HG03097 (cell line): ENCODE measurements around the gene OSTC.
A peak's percentile ranks its signal among the peaks of the same experiment; 100 is the strongest.

Source experiments
- ATAC-seq: cut with Tn5 transposase; IDR thresholded peaks from one replicate; pipeline ENCODE4 v1.9.1; 2021; ENCODE audit not compliant: unreplicated experiment, low FRiP score

Gene OSTC

DNA sequence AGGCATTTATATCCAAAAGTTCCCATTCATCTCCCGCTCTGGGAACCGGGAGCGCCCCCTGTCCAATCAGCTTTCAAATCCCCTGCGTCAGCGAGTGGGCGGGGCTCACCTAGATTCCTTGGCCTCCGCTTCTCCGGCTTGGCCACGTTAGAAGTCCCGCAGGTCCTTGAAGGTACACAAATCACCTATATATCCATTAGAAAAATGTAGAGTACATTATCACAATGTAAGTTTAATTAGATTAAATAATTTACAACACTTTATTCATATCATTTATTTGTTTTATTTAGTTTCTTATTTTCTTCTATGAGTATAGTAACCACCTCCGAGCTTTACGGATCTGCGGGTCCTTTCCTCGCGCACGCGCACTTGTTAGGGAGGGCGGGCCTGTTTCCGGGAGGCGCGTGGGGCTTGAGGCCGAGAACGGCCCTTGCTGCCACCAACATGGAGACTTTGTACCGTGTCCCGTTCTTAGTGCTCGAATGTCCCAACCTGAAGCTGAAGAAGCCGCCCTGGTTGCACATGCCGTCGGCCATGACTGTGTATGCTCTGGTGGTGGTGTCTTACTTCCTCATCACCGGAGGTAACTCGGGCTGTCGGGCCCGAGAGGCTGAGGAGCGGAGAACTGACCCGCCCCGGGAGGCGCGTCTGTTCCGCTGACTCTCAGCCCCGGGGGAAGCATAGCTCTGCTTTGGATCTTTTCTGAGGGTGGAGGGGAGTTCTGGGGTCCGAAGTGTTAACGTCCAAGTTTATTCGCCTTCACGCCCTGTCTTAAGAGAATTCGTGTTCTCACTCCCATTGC is at the start of gene OSTC:
OSTC (plus strand) TSS at position 388 of the 802 bp plus-strand sequence; CDS start at position 445, 57 bp downstream.
- peak; percentile 89 for ATAC-seq

DNA sequence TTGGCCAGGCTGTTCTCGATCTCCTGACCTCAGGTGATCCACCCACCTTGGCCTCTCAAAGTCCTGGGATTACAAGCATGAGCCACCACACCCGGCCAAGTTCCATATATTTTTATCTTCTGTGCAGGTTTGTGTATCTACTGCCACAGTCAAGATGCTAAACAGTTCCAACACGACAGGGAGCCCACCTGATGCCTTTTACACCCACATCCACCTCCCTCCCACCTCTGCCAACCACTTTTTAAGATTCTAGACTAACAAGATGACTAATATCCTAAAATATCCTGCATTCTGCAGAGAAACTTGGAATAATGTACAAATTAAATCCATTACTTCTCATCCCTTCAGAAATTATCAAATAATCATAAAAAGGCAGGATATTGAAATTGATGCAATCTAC is 49.3 kb upstream of the OSTC start:
- no peak for ATAC-seq

GRCh38 chr4:108601532-108601931 is 48.9 kb upstream of the OSTC start:
- ATAC-seq = no peak

DNA sequence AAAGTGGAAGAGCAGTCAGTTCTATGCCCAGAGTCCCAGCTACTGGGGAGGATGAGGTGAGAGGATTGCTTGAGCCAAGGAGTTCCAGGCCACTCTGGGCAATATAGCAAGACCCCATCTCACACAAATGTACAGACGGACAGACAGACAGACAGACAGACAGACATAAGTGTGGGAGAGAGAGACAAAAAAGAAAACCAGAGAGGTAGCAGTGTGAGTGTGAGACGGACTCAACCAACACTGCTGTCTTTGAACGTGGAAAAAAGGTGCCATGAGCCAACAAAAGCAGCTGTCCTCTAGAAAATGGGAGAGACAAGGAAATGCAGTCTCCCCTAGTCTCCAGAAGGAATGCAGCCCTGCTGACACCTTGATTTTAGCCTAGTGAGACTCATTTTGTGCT is 48.2 kb upstream of the OSTC start:
- ATAC-seq = no peak

- ATAC-seq = no peak
Observed at GRCh38 chr4:108607079-108607815, 43.2 kb upstream of the OSTC start.

GRCh38 chr4:108611365-108611764 is 39.0 kb upstream of the OSTC start:
- ATAC-seq = no peak

- no peak for ATAC-seq
Observed at GRCh38 chr4:108612365-108612764, 38.0 kb upstream of the OSTC start.

DNA sequence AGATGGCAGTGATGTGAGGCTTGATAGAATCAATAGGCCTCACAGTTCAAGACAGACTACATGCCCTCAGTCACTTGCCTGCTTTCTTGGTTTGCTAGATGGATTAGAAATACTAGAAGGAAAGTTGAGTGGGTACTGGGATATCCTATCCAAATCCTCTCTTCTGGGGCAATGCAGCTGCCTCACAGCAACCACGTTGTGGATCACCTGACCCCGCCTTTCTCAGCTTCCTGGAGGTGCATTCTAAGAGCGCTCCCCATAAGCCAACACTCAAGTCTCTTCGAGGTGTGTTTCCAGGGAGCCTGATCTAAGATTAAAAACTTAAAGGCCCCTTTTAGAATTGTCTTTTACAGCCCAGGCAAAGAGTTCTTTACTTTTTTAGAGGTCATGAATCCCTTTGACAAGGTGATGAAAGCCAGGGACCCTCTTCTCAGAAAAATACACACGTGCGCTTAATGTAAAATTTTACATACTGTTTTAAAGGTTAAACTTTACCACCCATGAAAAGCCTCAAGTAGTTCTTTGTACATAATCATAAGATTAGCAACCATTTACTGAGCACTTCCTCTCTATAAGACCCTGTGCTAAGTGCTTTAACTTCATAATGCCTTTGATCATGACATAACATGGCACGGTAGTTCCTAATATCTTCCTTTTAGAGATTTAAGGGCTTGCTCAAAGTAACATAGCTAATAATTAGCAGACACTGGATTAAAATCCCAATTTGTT is 30.9 kb upstream of the OSTC start:
- no peak for ATAC-seq

GRCh38 chr4:108620101-108620932 is 30.1 kb upstream of the OSTC start, which contains the start of gene RPL34:
Gene RPL34, plus strand, starts transcription at chr4:108620576. Its CDS starts 1,384 bp downstream, at chr4:108621960.
- peak; percentile 100 for ATAC-seq

DNA sequence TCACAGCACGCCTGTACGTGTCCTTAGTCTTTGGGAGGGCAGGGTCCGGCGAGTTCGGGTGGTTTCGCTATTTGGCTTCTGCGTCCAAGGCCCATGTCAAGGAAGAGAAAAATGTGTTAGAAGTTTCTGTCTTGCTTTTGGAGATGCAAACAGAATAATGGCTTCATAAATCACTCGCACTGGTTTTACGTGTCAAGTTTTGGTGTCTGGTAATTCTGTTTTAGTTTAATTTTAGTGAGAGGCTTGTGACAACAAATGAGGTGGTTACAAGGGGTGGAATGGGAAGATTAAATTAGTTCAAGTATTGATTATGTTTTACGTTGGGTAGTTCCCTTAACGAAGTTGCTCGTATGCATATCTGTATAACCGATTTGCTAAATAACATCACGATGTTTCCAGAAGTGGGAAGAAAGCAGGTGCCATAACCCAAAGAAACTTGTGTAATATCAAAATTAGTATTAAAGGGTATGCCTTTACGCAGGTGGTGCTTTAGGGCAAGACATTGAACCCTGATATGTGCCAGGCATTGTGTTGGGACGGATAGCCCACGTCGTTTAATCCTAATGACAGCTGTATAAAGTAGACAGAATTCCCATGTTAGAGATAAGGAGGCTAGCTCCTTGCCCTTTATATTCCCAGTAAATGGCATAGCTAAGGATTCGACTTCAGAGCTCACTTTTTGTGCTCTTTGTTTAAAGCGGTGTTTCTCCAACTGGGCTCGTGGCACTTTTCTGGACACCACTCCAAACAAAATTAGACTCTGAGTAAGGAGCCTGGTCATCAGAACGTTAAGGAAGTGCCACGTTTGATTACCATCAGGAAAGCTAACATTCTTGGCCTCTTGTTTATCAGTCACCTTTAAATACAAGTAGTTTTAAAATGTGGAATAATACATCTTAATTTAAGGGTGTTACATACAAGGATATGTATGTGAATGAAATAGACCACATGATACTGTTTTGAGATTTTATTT is 29.2 kb upstream of the OSTC start:
- peak; percentile 6 for ATAC-seq

DNA sequence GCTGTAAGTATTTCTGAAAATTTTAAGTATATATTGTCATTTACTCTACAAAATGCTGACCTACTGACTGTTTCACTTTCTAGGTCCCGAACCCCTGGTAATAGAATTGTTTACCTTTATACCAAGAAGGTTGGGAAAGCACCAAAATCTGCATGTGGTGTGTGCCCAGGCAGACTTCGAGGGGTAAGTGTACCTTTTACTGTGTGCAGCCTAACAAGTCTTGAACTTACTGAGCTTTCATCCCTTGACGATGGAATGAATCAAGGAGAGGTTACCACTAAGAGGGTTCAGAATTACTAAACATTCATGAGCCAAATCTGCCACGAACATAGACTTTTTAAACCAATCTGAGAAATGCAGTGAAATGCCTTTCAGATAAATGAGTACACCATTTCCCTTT is 28.4 kb upstream of the OSTC start:
- ATAC-seq = no peak

DNA sequence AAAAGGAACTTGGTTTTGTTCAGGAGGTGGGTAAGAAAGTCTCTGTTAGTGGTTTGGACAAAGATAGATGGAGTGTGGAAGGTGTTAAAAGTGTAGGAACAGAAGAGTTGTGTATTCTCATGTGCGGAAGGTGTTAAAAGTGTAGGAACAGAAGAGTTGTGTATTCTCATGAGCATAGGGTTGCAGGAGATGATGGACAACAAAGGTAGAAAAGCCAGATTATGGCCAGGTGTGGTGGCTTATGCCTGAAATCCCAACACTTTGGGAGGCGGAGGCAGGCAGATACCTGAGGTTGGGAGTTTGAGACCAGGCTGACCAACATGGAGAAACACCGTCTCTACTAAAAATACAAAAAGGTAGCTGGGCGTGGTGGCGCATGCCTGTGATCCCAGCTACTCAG is 27.6 kb upstream of the OSTC start:
- ATAC-seq = no peak

DNA sequence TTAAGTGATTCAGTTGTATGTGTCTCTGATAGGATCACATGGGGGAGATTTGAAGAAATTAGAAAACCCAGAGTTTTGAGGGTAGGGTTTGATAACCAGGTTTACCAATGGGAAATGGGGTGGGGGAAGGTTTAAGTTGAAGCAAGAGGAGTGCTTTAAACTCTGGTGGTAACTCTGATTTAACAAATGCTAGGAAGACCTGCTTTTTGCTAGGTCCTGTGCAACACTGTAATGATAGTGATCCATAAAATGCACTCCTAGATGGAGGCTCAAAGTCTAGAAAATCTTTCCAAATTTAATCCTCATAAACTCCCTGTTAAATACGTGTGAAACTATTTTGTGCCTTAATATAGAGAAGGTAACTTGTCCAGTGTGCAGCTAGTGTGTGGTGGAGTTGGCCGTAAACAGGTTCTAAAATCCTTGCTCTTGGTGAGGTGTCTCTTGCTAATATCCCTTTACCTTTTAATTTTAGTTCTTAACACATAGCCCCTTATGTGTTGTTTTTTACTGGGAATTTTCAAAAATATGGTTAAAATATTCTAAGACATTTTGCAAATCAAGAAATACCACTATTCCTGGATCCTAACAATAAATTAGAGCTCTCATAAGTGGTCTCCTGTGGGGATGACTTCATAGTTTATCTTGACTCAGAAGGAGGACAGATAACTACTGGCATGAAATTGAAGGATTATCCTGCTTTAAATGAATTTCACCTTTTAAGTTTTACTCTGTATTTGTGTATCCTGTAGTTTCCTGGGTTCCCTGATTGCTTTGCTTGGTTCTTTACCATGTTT is 25.9 kb upstream of the OSTC start:
- no peak for ATAC-seq

- no peak for ATAC-seq
Observed at GRCh38 chr4:108626056-108626455, 24.3 kb upstream of the OSTC start.

DNA sequence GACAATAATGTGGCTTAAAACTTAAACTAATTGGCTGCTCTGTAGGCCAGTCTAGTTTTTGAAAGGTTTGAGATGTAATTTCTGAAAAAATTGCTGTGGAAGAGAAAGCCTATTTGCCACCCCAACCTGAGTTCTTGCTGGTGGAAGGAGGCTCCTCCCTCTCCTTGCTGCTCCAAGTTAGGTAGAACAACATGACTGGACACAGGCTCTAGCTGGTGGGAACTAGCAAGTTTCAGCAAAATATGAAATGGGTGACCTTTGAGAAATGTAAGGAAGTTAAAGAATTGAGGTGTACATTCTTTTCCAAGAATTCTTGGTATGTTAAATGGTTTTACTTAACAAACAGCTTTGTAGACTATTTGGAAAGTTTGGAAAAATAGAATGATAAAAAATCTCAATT is 22.0 kb upstream of the OSTC start:
- no peak for ATAC-seq

DNA sequence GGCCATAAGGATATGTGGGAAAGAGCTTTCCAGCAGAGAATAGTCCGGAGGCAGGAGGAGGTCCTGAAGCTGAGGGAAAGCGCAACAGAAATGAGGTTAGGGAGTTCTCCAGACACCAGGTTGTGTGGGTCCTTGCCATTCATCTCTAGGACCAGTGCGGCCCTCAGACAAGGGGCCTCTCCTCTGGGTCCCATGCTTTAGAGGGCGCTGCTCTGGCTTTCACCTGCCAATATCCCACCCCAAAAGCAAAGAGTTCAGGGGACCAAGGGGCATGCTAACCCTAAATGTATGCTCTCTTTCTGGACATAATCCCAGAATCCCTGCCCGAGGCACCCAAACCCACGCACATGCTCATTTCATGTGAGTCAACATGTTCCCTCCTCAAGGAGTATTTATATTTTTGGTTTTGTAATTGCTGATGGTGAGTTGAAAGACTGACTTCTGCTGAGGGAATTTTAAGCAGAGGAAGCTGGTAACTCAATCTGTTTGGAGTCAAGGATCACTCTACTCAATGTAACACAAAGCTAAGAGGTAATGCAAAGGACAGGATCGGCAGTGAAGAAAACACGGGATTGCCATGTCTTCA is 15.2 kb upstream of the OSTC start:
- no peak for ATAC-seq

- ATAC-seq = no peak
Observed at GRCh38 chr4:108636246-108636645, 14.2 kb upstream of the OSTC start.

DNA sequence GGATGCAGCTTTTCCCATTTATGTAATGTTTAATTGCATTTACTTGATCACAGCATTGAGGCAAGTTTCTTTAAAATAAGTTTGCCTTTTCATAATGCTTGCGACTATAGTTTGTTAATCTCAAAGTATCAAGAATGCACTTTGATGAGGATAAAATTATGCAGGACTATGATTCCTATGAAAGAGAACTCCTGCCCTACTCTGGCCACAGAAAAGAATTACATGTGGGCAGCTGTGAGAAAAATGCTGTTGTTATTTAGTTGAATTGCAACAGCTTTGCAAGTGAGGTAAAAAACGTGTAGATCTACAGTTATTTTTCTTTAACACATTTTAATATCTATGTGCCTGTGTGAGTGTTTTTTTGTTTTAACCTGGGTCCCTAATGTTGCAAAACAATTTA is 12.5 kb upstream of the OSTC start:
- no peak for ATAC-seq
